GM21825 (cell line): ENCODE results near the gene SLC5A1.
"Not testable (repeated sequence)": the region's sequence is repeated elsewhere in the genome, so short reads cannot be mapped to it uniquely, and the experiment has no call there.

Experiments
- ATAC-seq: cut with Tn5 transposase; IDR thresholded peaks from one replicate; pipeline ENCODE4 v1.9.1; 2021; ENCODE audit warnings: mild to moderate bottlenecking, moderate library complexity; ENCODE audit not compliant: unreplicated experiment

The SLC5A1 gene

DNA sequence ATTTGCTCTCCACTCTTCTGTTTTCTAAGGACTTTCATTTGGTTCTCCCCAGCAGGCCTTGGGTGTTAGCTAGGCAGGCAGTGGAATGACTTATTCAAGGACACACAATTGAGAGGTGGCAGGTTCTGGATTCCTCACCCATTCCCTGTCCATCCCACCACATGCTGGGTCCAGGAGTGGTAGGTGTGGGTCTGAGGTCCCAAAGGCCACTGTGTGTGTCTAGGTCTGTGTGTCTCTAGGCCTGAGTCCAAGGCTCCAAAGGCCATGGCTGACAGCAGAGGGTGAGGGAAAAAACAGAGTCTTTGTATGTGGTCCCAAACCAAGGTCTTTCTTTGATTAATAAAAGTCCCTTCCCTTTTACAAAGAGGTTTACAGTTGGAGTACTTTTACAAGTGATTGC, 40.8 kb downstream of the SLC5A1 start:
- ATAC-seq = no peak

DNA sequence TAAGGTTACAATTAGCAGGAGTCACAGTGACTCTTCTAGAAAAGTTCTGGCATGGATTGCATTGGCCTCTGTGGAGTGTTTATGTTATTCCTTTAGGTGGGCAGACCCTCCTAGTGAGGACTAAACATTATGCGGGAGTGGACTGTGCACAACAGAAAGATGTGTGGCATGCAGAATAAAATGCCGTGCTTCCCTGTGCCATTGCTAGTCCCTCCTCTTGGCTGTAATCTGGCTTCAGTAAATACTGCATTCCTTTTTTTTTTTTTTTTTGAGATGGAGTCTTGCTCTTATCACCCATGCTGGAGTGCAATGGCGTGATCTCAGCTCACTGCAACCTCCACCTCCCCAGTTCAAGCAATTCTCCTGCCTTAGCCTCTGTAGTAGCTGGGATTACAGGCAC, 45.0 kb downstream of the SLC5A1 start:
- ATAC-seq = no peak

- ATAC-seq = no peak
Observed at GRCh38 chr22:32097018-32097417, 54.0 kb downstream of the SLC5A1 start.

- ATAC-seq = no peak
Observed at GRCh38 chr22:32097881-32098499, 54.9 kb downstream of the SLC5A1 start.

DNA sequence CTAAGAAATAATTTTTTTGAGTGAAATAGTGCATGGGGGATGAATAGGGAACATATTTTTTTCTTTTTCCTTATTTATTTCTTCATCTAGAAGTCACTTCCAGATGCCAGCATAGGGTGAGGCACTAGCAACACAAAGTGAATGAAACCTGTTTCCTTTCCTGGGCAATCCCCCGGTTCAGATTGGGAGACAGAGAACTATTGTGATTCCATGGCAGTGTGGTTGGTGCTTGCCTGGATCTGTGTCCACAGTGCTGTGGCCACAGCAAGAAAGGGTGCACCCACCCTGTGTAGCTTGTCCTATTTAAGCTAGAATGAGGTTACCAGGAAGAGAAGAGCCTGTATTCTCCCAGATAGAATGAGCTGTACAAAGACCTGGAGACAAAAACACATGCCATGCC, 57.6 kb downstream of the SLC5A1 start:
- no peak for ATAC-seq

DNA sequence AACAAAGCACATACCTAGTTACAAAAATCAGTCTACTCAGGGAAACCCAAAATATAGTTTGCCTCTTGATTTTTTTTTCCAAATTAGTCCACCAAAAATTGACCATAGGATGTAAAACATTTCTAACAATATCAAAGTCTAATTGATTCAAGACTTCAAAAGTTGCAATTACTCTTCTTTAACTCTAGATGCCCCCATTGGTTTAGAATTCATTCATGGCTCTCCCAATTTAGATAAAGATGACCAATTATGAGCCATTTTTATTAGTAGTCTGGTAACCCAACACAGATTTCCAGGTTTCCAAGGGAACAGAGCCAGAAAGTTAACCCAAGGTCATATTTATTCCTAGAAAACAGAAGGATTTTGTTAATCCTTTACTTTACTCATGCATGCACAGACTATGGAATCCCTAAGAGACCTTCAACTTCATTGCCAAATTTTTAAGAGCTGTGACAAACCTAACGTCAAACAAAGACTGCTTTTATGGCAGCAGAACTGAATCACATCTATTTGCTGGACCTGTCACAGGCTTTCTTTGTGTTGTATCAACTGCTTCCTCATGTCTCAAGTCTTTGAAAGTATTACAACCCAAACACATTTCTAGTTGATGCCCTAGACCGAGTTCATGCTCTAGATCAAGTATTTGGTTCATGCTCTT, 60.7 kb downstream of the SLC5A1 start:
- ATAC-seq = no peak

DNA sequence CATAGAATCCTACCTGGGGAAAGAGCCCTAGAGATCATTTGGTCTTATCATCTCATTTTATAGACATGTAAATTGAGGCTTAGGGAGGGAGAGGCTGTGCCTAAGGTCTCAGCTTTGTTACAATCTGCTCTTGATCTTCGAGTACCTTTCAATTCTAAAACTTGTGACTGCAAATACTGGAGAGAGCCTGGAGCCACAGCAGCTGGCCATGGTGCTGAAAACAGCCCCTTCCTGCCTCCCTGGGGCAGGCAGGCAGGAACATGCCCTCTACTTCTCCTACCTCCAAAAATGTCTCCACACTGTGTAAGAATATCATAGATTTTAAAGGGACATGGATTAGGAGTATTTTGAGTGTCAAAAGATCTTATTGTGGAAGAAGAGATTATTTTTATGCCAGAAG, 63.9 kb downstream of the SLC5A1 start:
- ATAC-seq = no peak

GRCh38 chr22:32112380-32112779, 69.3 kb downstream of the SLC5A1 start:
- ATAC-seq = no peak

DNA sequence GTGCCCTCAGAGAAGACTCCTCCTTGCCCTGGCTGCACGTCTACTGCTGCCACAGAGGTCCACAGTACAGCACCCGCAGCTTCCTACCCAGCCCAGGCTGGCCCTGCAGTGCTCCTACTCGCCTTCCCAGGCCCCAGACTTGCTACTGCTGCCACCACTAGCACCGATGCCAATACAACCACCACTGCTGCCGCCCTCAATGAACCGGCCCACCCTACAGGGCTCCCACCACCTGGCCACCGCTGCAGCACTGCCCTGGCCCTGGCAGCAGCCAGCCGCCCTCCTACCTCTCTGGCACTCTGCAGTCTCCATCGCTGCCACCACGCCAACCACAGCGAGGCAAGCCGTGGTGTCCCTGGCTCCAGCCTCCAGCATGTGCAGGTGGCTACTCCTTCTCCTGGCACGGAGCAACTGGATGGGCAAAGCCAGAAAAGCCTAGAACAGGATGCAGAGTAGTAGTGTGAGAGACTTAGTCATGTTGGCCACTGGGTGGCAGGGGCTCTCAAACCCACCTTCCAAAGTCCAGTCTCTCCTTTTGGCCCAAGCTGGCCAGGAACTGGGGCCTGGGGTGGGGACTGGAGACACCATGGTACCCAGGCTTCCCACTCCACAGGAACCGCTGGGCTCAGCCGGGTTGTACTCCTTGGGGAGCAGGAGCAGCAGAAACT, 76.6 kb downstream of the SLC5A1 start:
- ATAC-seq = no peak

- no peak for ATAC-seq
Observed at GRCh38 chr22:32120603-32121002, 77.5 kb downstream of the SLC5A1 start.

DNA sequence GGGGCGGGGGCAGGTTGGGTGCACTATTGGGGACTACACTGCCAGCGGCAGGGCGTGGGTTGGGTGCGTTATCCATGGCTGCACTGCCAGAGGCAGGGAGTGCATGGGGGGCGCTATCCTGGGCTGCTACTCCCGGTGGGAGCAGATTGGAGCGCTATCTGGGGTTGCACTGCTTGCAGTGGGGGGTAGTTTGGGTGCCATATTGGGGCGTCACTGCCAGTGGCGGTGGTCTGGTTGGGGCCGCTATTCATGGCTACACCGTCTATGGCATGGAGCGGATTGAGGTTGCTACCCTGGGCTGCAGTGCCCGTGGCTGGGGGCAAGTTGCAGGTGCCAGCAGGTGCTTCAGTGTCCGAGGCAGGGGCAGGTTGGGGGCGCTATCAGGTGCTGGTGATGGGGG, 79.8 kb downstream of the SLC5A1 start:
- ATAC-seq = no peak

- ATAC-seq = no peak
Observed at GRCh38 chr22:32123657-32124056, 80.6 kb downstream of the SLC5A1 start.

DNA sequence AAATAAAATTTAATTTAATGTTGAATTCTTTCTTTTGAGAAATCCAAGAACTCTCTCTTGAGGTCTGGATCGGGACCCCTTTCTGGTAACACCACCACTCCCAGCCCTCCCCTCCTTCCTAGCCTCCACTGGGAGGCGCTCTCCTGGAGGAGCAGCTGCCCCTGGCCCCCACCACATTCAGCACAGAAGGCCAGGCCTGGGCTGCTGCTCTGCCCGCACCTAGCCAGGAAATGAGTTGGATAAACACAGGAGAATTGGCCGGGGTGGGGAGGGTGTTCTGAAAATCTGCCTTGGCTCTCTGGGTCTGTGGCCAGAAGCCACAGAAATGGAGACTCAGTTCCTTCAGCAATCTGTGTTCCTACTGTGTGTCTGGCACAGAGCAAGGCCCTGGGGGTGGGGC, 84.8 kb downstream of the SLC5A1 start:
- no peak for ATAC-seq

DNA sequence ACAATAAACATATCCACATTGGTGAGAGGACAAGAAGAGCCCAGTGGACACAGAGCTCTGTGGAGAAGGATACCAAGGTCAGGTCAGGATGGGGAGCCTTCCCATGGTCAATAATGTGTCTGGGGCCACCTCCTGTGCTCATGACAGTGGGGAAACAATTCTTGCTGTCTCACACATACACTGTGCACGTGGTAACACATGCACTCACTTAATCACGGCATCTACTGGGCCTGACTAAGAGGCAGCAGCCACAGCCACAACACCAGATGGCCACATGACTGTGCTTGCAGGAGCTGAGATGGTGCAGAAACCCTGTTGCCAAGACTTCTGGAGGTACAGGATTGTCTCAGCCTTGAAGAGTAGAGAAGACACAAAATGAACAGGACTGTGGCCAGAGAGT, 87.4 kb downstream of the SLC5A1 start:
- ATAC-seq = no peak

DNA sequence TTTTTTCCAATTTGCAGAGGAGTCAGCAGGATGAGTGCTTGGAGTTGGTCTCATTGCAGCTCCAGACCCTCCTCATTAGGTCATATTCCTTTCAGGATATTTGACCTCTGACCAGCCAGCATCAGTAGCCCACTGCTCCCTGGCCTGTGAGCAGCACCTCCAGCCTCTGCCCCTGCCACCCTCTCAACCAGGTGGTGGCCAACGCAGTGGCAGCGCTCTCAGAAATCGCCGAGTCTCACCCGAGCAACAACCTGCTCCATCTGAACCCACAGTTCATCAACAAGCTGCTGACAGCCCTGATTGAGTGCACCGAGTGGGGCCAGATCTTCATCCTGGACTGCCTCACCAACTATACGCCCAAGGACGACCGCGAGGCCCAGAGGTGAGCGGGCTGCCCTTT, 89.1 kb downstream of the SLC5A1 start:
- no peak for ATAC-seq

GRCh38 chr22:32132783-32133182, 89.7 kb downstream of the SLC5A1 start:
- ATAC-seq = no peak

GRCh38 chr22:32134796-32135195, 91.7 kb downstream of the SLC5A1 start:
- ATAC-seq = not testable (repeated sequence)

DNA sequence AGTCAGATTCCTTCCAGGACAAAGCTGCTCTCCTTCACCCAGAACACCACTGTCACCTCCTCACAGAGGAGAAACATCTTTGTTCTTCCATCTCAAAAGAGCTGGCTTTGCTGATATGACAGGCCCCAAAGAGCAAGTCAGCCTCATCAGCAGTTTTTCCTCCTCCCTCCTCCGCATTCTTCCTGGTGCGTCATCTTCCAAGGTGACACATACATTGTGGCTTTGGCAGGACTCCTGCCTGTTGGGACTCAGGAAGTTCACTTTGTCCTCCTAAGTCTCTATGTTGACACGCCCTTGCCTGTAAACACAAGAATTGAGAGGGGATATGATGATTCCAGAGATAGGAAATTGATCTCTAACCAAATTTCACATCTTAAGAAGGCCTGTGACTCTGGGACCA, 92.9 kb downstream of the SLC5A1 start:
- ATAC-seq = not testable (repeated sequence)

DNA sequence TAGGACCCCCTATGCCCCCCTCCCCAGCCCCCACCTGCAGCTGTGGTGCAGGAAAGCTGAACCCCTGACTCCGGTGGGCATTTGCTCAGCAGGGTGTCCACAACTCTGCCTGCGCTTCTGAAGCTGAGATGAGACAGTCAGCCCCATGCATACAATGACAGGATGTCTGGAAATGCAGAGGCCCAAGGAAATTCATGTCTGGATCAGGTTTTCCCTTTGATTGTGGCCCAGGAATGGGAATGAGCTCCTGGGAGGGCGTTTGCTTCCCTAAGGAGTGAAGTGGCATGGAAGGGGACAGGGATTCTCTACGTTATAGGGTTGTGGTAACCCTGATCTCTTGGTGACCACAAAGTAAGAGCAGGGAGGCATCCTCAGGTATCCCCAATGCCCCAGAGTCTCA, 93.8 kb downstream of the SLC5A1 start:
- not testable (repeated sequence) for ATAC-seq

GRCh38 chr22:32137731-32138324, 94.8 kb downstream of the SLC5A1 start:
- ATAC-seq = not testable (repeated sequence)

- ATAC-seq = not testable (repeated sequence)
Observed at GRCh38 chr22:32138576-32138975, 95.5 kb downstream of the SLC5A1 start.

GRCh38 chr22:32140688-32141087, 97.6 kb downstream of the SLC5A1 start:
- not testable (repeated sequence) for ATAC-seq
